Stimulated activated CD8-positive, alpha-beta memory T cell treated with anti-CD3 and anti-CD28 coated beads, Interleukin-7, amount 100 ng/mL, for 4 hours (primary cell): Measurements from ENCODE around the gene NPW.
A peak's percentile ranks its signal among the peaks of the same experiment; 100 is the strongest.

ENCODE experiments used
- DNase-seq, 2 donors: peaks; one replicate each; pipeline ENCODE4 v3.0.0-alpha.2; 2020; ENCODE audit warnings: low read depth in 2 of 2

Gene NPW

DNA sequence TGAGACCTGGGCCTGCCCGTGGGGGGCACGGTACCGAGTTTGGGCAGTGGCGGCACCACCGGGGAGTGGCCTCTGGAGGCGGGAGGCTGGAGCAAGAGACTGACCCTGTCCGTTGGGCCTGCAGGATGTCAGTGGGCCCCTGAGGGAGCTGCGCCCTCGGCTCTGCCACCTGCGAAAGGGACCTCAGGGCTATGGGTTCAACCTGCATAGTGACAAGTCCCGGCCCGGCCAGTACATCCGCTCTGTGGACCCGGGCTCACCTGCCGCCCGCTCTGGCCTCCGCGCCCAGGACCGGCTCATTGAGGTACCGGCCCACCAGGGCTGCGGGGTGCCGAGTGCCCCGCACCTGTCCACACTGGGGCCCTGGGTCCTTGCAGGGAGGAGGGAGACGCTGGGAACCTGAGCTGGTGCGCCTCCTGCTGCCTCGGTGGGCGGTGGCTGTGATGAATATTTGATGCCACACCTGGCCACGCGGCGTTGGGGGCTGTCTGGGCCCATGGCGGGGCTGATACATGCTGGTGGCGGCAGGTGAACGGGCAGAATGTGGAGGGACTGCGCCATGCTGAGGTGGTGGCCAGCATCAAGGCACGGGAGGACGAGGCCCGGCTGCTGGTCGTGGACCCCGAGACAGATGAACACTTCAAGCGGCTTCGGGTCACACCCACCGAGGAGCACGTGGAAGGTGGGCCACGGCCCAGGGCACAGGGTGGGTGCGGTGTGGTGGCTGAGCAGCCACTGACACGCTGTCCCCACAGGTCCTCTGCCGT lies 16.8 kb downstream of the NPW start:
- DNase-seq = no peak

DNA sequence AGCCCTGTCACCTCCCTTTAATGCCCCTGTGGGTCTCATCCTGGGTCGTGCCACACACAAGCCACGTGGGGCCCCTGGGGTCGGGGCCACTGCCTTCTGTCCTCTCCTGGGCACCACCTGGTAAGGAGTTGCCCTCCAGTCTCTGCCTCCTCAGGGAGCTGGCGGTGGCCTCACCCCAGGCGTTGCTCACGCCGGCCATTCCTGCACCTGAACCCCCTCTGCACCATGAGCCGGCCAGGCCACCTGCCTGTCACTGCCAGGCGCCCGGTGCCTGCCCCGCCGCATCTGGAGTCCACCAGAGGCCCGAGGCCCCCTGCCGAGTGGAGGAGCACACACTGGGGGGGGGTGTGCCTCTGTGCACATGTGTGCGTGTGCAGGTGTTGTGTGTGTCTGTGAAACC lies 17.5 kb downstream of the NPW start:
- no peak for DNase-seq

DNA sequence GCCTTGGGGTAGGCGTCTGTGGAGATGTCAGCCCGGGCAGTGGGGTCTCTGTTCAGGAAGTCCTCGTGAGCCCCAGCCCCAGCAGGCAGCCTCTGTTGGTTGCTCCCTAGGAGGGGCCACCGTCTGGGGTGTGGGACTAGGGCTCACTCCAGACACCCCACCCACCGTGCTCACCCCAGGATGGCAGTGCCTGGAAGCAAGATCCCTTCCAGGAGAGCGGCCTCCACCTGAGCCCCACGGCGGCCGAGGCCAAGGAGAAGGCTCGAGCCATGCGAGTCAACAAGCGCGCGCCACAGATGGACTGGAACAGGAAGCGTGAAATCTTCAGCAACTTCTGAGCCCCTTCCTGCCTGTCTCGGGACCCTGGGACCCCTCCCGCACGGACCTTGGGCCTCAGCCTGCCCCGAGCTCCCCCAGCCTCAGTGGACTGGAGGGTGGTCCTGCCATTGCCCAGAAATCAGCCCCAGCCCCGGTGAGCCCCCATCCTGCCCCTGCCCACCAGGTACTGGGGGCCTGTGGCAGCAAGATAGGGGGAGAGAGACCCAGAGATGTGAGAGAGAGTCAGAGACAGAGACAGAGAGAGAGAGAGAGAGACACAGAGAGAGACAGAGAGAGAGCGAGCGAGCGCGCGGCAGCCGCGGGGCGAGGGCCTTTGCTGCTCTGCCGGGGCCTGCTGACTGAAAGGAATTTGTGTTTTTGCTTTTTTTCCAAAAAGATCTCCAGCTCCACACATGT lies 18.2 kb downstream of the NPW start:
- DNase-seq = no peak

DNA sequence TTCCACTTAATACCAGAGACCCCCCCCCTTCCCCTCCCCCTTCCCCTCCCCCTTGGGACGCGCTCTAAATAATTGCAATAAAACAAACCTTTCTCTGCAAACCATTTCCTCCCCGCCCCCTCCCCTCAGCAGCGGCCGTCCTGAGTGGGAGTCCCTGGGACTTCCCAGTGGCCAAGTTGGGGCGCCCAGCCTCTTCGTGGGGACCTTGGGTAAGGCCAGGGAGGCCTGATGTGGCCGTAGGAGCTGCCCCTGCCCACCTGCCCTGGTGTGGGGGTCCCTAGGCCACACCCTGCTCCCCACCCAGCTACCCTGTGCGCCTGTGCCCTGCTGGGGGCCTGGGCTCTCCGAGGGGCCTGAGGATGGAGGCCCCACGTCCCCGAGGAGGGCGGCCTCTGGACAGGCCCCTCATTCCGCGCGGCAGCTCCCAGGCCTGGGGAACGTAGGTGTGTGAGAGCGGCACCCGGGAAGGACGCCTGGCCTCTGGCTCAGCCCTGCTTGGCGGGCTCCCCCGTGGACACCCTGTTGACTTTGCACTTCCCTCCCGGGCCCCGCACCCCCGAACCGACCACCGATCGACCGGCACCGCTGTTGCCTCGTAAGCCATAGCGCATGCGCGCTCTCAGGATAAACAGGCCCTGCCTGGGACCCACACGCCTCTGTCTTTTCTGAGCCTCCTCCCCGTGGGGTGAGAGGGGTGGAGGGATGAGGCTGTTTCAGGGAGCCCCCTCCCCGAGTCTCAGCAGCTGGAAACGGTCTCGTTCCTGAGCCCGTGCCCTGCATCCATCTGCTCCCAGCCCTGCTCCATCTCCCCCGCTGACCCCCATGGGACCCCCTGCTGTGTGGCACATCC lies 19.0 kb downstream of the NPW start:
- DNase-seq = no peak

DNA sequence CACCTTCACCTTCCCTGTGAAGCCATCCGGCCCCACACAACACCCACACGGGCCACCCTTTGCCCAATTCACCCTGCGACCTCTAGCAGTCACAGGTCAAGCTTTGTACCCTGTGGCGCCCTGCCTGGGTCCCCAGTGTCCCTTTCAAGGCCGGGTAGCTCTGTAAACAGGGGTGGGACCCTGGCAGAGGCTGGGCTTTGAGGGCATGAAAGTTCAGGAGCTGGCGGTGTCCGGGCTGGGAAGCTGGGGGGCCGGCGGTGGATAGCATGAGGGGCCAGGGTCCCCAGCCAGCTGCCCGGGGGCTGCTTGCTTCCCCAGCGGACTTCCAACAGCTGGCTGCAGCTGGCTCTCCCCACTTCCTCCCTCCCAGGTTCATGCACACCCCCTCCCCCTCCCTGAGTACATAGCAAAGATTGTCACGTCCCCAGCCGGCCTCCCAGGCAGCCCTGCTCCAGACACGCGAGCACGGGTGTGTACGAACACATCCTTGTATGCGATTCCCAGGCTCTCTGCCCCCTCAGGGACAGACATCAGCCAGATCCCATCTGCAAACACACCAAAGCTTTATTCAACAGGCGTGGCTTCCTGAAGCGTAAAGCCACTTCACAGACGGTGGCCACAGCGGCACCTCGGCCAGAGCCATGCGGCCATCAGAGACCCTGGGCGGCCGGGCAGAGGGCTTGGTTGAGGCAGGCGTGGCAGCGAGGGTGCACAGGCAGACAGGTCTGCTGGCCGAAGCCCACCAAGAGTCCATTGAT lies 19.9 kb downstream of the NPW start:
- DNase-seq = no peak

DNA sequence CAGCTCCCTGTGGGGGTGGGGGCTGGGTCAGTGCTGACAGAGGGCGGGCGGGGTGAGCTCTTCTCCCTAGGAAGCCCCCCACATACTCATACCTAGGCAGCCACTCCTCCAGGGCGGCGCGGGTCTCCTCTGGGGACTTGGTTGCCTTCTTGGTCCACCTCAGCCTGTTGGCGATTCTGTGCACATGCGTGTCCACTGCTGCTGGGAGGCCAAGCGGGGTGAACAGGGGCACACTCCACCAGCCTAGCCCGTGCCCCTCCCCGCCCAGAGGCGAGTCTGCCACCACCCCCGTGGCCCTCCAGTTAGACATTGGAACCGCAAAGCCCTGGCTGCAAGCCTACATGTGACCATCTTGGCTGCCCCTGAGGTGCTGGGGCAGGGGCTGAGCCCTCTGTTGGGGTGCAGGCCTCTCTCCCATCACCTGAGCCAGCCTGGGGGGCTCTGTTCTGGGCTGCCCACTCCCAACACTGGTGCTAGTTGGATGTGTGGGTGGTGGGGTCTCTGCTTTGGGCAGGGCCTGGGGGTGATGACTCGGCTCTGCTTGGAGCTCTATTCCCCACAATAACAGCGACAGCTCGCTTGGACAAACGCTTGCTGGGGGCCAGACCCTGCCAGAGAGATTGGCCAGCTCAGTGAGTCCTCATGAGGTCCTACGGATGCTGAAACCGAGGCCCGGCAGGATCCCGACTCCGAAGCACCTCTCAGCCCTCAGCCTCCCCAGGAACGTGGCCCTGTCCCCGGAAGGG lies 20.6 kb downstream of the NPW start:
- DNase-seq = no peak

DNA sequence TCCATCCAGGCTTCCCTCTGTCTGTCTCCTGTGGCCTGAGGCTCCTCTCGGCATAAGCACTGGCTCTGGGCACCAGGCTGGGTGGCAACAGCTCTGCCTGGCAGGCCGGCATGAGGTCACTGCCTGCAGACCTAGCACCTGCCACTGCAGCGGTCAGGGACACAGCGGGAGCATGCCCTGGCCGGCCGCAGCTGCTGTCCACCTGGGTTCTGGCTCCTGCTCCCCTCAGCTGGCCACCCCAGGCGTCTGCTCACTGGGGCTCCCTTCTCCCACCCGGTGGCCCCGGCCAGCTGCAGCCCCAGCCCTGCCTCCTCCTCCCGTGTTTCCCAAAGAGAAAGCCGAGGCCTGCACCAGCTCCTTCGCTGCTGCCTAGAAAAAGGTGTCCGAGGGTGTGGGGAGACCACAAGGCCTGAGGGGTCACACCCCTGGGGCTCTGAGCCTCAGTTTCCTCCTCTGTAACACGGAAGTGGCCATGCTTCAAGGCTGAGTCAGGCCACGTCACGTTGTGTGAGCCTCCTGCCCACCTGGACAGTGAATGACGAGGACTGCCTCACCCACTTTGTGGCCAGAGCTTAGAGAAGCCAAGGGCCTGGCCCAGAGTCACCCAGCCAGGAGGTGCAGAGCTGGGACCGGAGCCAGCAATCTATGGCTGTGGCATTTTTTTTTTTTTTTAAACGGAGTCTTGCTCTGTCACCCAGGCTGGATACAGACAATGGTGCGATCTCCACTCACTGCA lies 21.4 kb downstream of the NPW start:
- DNase-seq = no peak

DNA sequence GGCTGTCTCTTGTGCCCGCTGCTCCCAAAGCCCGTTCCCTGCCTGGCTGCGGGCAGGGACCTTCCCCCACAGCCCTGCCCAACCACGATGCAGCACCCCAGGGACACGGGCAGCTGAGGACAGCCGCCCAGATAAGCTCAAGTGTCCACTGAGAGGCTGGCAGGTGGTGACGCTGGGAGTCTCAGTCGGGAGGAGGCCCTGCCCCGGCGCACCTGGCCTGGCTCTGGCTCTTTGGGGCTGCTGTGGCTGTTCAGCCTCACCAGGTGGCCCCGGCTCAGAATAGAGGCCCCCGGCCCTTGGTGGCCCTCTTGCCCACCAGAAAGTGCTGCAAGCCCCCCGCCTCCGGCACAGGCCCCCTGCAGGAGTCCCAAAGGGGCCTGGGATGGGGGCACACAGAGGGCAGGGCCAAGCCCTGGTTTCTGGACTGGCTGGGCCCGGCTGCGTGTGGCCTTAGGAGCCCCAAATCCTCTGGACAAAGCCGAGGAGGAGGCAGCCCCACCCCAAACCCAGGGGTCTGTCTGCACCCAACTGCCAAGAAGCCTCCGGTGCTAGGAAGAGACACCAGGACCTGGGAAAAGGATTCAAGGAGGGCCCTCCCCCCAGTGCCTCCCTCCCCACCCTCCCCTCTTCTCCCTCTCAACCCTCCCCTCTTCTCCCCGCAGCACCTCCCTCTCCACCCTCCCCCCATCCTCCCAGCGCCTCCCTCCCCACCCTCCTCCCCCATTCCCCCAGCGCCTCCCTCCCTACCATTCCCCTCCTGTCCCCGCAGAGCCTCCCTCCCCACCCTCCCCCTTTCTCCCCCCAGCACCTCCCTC lies 22.8 kb downstream of the NPW start:
- DNase-seq = no peak

DNA sequence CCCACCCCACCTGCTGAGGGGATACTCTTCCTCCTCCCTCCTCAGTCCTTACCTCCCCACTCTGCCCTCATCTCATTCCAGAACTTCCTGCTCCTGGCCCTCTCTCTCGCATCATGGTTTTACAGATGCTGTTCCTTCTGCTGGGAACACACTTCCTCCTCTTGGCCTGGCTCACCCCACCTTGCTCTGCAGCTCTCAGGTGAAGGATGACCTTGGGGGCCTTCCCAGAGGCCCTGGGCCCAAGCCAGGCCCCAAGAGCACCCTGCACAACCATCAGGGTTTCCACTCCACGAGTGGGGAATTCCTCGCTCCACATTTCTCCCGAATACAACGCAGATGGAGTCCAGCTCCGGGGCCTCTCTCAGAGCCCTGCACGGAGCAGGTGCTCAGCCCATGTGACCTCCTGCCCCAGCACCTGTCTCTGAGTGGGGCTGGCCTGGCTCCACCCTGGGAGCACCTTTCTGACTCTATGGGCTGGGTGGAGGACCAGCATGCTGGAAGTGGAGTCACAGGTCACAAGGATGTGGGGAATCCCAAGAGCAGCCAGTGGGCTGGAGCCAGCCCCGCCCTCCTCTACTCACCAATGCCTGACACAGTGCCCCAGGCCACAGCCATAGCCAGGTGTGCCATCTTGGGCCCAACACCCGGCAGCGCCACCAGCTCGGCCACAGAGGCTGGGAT lies 23.5 kb downstream of the NPW start:
- DNase-seq = no peak

DNA sequence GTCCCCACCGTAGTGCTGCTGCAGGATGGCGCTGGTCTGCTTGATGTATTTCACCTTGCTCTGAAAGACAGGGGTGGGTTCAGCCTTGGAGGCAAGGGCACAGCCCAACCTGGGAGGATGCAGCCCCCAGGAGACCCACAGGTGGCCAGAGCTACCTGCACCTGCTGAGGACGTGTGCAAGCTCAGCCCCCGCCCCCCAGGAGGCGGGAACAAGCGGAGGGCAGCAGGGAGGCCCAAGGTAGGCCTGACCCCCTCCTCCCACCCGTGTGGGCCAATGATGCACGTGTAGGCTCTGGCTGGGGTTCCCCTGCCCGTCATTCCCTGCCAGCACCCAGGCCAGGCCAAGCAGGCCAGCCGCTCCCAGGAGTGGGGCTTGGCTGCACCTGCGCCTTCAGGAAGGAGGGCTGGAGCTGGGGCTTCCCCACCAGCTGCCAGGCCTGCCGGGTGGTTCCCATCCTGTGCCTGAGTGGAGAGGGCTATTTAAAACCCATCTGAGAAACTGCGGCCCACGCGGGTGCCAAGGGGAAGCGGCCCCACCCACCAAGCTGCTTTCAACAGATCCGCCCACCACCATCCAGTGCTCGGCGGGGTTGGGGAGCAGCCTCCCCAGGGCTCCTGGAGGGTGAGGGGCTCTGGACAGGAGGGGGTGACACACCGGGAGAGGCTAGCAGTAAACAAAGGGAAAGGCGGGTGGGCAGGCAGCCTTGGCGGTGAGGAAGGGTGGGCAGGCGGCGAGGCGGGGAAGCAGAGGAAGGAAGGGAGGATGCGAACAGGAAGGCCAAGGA lies 24.3 kb downstream of the NPW start:
- no peak for DNase-seq

DNA sequence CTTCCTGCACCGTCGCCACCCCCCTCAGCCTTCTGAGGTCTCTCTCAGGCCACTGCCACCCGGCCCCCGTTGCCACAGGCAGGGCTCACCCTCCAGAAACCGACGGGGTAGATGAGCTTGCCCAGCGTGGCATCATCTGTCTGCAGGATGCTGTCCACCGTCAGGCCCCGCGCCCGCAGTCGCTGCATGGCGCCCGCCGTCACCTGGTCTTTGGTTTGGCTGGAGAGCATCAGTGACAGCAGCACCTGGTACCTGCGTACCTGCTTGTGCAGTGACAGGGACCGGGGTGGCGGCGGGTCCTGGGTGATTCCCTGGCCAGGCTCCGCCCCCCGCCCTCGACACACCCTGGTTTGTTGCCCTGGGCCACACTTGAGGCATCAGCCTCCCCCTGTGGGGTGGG lies 25.0 kb downstream of the NPW start:
- no peak for DNase-seq

DNA sequence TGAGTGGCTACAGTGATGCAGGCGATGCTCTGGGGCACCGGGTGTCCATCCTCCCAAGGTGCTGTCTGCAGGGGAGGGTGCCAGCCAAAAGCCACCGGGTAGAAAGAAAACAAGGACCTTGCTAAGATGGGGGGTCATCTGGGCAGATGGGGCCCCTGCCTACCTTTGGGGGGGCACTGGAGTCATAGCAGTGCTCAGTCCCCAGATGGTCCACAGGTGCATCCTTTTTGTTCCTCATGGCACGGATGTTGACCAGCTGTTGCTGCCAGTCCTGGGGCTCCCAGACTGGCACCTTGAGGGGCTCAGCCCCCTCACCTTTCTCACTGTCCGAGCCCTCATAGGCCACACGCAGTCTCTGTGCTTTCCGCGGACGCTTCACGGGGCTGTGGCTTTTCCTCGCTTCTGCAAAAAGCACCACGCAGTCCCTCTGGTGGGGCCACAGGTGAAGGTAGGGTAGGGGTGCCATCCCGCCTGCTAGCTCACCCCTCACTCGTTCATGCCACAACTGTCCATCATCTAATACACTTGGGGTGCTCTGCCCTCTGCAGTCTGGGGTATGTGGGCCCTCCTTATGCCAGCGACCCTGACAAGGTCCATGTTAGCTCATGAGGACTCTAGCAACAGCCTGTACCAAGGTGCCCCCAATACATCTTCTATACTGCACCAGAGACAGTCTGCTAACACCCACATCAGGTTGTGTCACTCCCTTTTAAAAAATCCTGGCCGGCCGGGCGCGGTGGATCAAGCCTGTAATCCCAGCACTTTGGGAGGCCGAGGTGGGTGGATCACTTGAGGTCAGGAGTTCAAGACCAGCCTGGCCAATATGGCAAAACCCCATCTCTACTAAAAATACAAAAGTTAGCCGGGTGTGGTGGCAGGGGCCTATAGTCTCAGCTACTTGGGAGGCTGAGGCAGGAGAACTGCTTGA lies 26.6 kb downstream of the NPW start:
- no peak for DNase-seq

DNA sequence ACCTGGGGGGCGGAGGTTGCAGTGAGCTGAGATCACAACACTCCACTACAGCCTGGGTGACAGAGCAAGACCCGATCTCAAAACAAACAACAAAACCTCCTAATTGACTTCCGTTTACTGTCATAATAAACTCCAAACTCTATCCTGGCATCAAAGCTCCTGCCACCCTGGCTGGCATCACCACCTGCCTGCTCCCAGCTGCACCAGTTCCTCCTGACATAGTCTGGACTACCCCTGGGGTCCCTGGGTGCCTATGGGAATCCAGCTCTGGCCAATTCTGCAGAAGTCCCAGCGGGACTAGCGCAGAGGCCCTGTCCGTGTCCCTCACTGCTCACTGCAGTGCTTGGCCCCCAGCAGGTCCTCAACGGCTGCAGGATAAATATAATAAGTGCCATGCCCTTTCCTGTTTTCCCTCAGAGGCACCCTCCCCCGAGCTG lies 27.3 kb downstream of the NPW start:
- DNase-seq = no peak

DNA sequence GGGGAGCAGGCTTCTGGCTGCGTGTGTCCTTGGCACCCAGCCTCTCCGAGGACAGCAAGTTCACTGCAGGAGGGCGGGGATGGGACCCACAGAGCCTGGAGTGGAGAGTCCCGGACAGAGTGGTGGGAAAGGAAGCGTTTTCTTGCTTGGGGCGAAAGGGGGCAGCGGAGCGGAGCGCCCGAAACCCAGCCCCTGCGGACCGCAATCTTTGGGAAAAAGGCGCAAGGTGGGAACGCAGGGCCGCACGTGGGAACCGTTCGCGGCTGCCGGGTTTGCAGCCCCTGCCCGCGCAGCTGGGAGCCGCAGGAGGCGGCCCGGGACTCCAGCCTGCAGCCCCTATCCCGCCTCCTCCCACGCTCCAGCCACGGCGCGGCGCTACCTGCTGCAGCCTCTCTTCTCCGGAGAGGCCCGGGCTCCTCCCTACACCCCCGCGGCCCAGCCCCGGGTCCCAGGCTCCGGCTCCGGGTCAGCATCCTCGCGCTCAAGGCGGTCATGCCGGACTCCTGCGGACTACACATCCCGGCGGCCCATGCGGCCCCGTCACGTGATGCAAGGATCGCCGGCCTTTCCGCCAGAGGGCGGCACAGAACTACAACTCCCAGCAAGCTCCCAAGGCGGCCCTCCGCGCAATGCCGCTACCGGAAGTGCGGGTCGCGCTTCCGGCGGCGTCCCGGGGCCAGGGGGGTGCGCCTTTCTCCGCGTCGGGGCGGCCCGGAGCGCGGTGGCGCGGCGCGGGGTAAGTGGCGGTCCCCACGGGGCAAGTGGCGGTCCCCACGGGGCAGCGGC lies 27.9 kb downstream of the NPW start, which contains the start of the genes NTHL1 and TSC2:
NTHL1 (minus strand) TSS at position 505 of the 786 bp plus-strand sequence; CDS start at position 494, 11 bp downstream.
TSC2 (plus strand) TSS at position 656 of the 786 bp plus-strand sequence. CDS start 631 bp downstream, outside the sequence.
- peak; percentile 87 to 91 for DNase-seq

DNA sequence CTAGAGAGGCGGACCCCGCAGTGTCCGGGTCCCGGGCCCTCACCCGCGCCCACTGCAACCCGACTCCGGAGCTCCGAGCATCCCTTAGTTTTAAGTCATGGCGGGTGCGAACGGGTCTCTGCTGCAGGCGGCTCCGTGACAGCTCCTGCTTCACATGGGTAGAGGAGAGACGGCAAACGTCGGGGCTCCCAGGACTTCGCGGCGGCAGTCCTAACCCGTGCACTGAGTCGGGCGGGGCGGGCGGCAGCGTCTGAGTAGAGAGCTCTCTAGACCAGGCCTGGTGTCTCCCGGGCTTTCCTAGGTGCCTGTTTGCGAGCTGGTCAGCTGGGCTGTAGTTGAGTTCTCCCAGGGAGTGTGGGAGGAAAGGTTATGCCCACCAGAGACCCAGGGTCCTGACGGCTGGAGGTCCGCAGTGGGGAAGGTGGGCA lies 28.5 kb downstream of the NPW start:
- DNase-seq = no peak

DNA sequence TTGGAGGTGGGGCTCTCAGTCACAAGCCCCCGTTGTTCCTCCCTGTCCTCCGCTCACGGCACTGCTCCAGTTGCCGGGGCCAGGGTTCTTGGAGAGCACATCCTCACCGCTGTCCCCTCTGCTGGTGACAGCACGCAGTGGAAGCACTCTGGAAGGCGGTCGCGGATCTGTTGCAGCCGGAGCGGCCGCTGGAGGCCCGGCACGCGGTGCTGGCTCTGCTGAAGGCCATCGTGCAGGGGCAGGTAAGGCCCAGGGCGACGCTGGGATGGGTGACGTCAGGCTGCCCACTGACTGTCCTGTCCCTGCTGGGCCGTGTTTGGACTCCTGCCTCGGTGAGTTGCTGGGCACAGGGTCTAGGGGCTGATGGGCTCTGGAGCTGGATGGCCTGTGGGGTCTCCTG lies 33.6 kb downstream of the NPW start:
- DNase-seq = no peak
